Measurements from ENCODE around the gene ABHD16A.

DNA sequence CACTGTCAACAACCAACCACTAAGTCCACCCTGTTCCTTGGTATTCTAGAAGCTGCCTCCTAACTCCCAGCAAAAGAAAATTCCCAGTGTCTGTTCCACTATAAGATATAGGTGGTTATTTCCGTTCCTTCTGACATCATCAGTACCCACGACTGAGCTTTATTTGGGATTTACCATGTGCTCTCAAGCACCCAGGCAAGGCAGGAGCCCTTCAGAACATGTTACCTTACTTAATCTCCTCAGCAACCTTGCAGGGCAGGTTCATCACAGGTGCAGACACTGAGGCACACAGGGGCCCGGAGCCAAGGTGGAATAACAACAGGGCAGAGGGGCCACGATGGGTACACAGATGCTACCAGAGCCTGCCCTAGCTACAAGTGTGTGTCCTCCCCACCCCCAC lies 10.8 kb downstream of the ABHD16A start:
- TF ChIP-seq GATA3 (IDR thresholded peaks at IDR 0.05; ENCODE audit: low read depth, low read length) (no peak), GATA2 (IDR thresholded peaks at IDR 0.05; ENCODE audit: low read depth, low read length) (no peak)

Data from SH-SY5Y (cell line).